SU-DHL-6 (cell line): ENCODE measurements around the gene CIBAR2.
"Not testable (repeated sequence)": the region's sequence is repeated elsewhere in the genome, so short reads cannot be mapped to it uniquely, and the experiment has no call there.

ENCODE experiments used
- H2AFZ ChIP-seq: fragments of 200-600 bp; sonication (generic); 2 replicates; pipeline ENCODE4 v1.6.1; 2014; ENCODE audit warnings: low read depth, mild to moderate bottlenecking, moderate library complexity, mixed read lengths, antibody characterized with exemption, low read length; ENCODE audit not compliant: severe bottlenecking
- H3F3A ChIP-seq: fragments of 200-600 bp; shearing (Covaris generic); 2 replicates; pipeline ENCODE4 v1.6.0; 2016; ENCODE audit warnings: antibody characterized with exemption, mild to moderate bottlenecking; ENCODE audit not compliant: insufficient read depth
- H3K27ac ChIP-seq: fragments of 200-600 bp; sonication (generic); 2 replicates; pipeline ENCODE4 v1.5.1; 2016; ENCODE audit warnings: low read depth, mild to moderate bottlenecking, low read length, moderate library complexity, mixed read lengths
- H3K27me3 ChIP-seq: fragments of 200-600 bp; sonication (generic), shearing (Covaris generic); 2 replicates; pipeline ENCODE4 v1.6.0; 2014; ENCODE audit warnings: mild to moderate bottlenecking, low read length
- H3K36me3 ChIP-seq: fragments of 200-600 bp; sonication (generic); 2 replicates; pipeline ENCODE4 v1.6.1; 2014; ENCODE audit warnings: mild to moderate bottlenecking, low read length, mixed read lengths
- H3K4me2 ChIP-seq: fragments of 300-600, 200-600 bp; shearing (Covaris generic), sonication (generic); 2 replicates; pipeline ENCODE4 v1.6.0; 2014; ENCODE audit warnings: low read length, low read depth, mild to moderate bottlenecking; ENCODE audit not compliant: poor library complexity, severe bottlenecking
- H3K4me3 ChIP-seq: fragments of 200-600 bp; sonication (generic); 2 replicates; pipeline ENCODE4 v1.5.1; 2014; ENCODE audit warnings: antibody characterized with exemption, low read length, mild to moderate bottlenecking, mixed read lengths; ENCODE audit not compliant: insufficient read depth, poor library complexity, severe bottlenecking
- H3K79me2 ChIP-seq: fragments of 200-600 bp; sonication (generic); 2 replicates; pipeline ENCODE4 v1.6.1; 2014; ENCODE audit warnings: mild to moderate bottlenecking, low read length, moderate library complexity; ENCODE audit not compliant: insufficient read depth
- H3K9ac ChIP-seq: fragments of 200-600 bp; sonication (generic); 2 replicates; pipeline ENCODE4 v1.7.0; 2014; ENCODE audit warnings: mild to moderate bottlenecking, low read length
- H3K9me2 ChIP-seq: fragments of 200-600 bp; sonication (generic); replicated peaks from 2 replicates; pipeline ENCODE4 v1.6.1; 2014; ENCODE audit warnings: low read length; ENCODE audit not compliant: insufficient read depth
- H3K9me3 ChIP-seq: fragments of 200-600 bp; sonication (generic); 2 replicates; pipeline ENCODE4 v1.6.1; 2014; ENCODE audit warnings: low read length, mixed read lengths; ENCODE audit not compliant: insufficient read depth
- H4K20me1 ChIP-seq: fragments of 200-600 bp; sonication (generic); 2 replicates; pipeline ENCODE4 v1.6.1; 2014; ENCODE audit warnings: low read depth, mild to moderate bottlenecking, antibody characterized with exemption, low read length, moderate library complexity, mixed read lengths
- EZH2phosphoT487 ChIP-seq: fragments of 200-600 bp; sonication (generic), shearing (Covaris generic); conservative IDR thresholded peaks from 2 replicates; pipeline ENCODE4 v1.6.1; 2018; ENCODE audit warnings: mild to moderate bottlenecking, antibody characterized with exemption, low read length, moderate library complexity, mixed read lengths
- TF ChIP-seq, protein P1 (sequence below): fragments of 200-600 bp; sonication (generic); IDR thresholded peaks from one replicate; pipeline ENCODE4 v1.5.1; 2017; ENCODE audit warnings: antibody characterized with exemption, mild to moderate bottlenecking, low read length, moderate library complexity; ENCODE audit not compliant: insufficient read depth, poor library complexity, severe bottlenecking

CIBAR2 gene

DNA sequence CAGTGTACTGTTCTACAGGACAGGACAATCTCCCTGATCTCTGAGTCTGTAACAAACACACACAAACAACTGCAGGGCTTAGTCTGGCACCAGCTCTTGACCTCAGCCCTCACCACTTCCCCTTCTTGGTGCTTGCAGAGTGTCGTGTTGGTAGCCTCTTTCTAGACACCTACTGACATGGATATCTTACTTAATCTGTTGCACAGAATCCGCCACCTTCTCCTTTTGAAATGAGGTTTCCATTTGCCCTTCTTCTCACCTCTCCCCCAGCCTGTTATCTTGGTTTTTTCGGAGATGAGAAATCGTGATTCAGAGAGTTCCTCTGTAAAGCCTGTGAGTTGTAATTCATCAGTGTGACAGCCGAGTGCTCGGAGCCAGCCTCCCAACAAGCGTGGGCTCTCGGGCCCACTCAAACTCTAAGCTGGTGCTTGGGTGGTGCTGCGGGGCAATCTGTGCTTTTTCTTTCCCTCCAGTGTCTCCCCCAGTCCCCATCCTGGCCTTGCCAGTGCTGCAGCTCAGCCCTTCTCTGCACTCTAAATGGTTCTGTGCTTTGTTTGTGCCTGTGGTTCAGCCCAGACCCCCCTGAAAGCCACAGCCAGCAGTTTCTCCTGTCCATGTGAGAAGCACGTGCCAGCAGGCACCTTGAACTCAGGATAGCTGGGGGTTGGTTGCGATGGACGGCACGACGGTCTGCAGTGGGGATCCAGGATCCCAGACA is 56.6 kb downstream of the CIBAR2 start:
- Histone ChIP-seq H3K9me3 (no peaks in the 10 kb centered on the region), H3K27me3 (no peaks in the 10 kb centered on the region), H3K4me2 (no peak overlapping the region), H3F3A (no peaks in the 10 kb centered on the region), H3K4me3 (no peak overlapping the region), H4K20me1 (no peaks in the 10 kb centered on the region), H3K9ac (no peak overlapping the region), H3K36me3 (no peaks in the 10 kb centered on the region), H3K79me2 (no peaks in the 10 kb centered on the region), H2AFZ (no peak overlapping the region), H3K27ac (no peak overlapping the region), H3K9me2 (no peaks in the 10 kb centered on the region)
- TF ChIP-seq, protein P1, sequence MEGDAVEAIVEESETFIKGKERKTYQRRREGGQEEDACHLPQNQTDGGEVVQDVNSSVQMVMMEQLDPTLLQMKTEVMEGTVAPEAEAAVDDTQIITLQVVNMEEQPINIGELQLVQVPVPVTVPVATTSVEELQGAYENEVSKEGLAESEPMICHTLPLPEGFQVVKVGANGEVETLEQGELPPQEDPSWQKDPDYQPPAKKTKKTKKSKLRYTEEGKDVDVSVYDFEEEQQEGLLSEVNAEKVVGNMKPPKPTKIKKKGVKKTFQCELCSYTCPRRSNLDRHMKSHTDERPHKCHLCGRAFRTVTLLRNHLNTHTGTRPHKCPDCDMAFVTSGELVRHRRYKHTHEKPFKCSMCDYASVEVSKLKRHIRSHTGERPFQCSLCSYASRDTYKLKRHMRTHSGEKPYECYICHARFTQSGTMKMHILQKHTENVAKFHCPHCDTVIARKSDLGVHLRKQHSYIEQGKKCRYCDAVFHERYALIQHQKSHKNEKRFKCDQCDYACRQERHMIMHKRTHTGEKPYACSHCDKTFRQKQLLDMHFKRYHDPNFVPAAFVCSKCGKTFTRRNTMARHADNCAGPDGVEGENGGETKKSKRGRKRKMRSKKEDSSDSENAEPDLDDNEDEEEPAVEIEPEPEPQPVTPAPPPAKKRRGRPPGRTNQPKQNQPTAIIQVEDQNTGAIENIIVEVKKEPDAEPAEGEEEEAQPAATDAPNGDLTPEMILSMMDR = no peak
- TF ChIP-seq EZH2phosphoT487 = no peak

GRCh38 chr16:85054948-85055492 is 57.3 kb downstream of the CIBAR2 start:
- Histone ChIP-seq H3K27me3 (no peaks in the 10 kb centered on the region), H3K79me2 (no peaks in the 10 kb centered on the region), H3K9me3 (no peaks in the 10 kb centered on the region), H3K9ac (no peak overlapping the region), H2AFZ (no peak overlapping the region), H3K9me2 (no peaks in the 10 kb centered on the region), H3K4me3 (no peak overlapping the region), H3K36me3 (no peaks in the 10 kb centered on the region), H3F3A (no peaks in the 10 kb centered on the region), H3K27ac (no peak overlapping the region), H3K4me2 (no peak overlapping the region), H4K20me1 (no peaks in the 10 kb centered on the region)
- TF ChIP-seq EZH2phosphoT487 = no peak

- not testable (repeated sequence) for H3K27me3 ChIP-seq, H3K9ac ChIP-seq, H3F3A ChIP-seq, H3K4me3 ChIP-seq, H3K9me2 ChIP-seq, H4K20me1 ChIP-seq, H3K36me3 ChIP-seq, H3K4me2 ChIP-seq, H3K79me2 ChIP-seq, H3K27ac ChIP-seq, H3K9me3 ChIP-seq, H2AFZ ChIP-seq
These were observed 58.0 kb downstream of the CIBAR2 start for GRCh38 chr16:85054321-85054720.

- Histone ChIP-seq H3K9me2 (no peaks in the 10 kb centered on the region), H3K9me3 (no peaks in the 10 kb centered on the region), H3F3A (no peaks in the 10 kb centered on the region), H3K79me2 (no peaks in the 10 kb centered on the region), H2AFZ (no peak overlapping the region), H3K4me3 (no peak overlapping the region), H3K27ac (no peak overlapping the region), H3K27me3 (no peaks in the 10 kb centered on the region), H3K9ac (no peak overlapping the region), H3K36me3 (no peaks in the 10 kb centered on the region), H4K20me1 (no peaks in the 10 kb centered on the region), H3K4me2 (no peak overlapping the region)
- TF ChIP-seq, protein P1 = no peak
- no peak for TF ChIP-seq EZH2phosphoT487
These were observed 59.7 kb downstream of the CIBAR2 start for GRCh38 chr16:85052536-85052935.
